Left lung (tissue), 10 donors: ENCODE data around the gene GDF10. TPM values are rescaled to one million over a fixed set of nuclear protein-coding genes. Genes with fewer than 3 reads are reported as not detected.

Source experiments
- ATAC-seq: fragments of 200-7000 bp; cut with Tn5 transposase; one replicate; pipeline ENCODE4 v1.9.1; 2020; ENCODE audit warnings: moderate library complexity
- DNase-seq, 4 donors: peaks; one replicate each; pipeline ENCODE4 v3.0.0-alpha.2; 2013 to 2020
- H3K27ac ChIP-seq, 2 donors: fragments of 200-600 bp; sonication (generic) in 1 of 2; one replicate each; pipeline versions ENCODE4 v1.5.0 to v1.8.0; 2020 to 2021
- H3K27me3 ChIP-seq, 2 donors: fragments of 200-600 bp; sonication (generic) in 1 of 2; one replicate each; pipeline versions ENCODE4 v1.5.0 to v1.8.0; 2020 to 2021
- H3K36me3 ChIP-seq, 2 donors: fragments of 200-600 bp; sonication (generic) in 1 of 2; one replicate each; pipeline versions ENCODE4 v1.5.0 to v1.8.0; 2020 to 2021
- H3K4me1 ChIP-seq, 2 donors: fragments of 200-600 bp; one replicate each; pipeline ENCODE4 v1.8.0; 2021
- H3K4me3 ChIP-seq, 2 donors: fragments of 200-600 bp; sonication (generic) in 1 of 2; one replicate each; pipeline versions ENCODE4 v1.5.0 to v1.8.0; 2020 to 2021; ENCODE audit warnings: mild to moderate bottlenecking in 1 of 2
- H3K9me3 ChIP-seq, 2 donors: fragments of 200-600 bp; sonication (generic) in 1 of 2; one replicate each; pipeline versions ENCODE4 v1.5.0 to v1.8.0; 2020 to 2021
- CTCF ChIP-seq, 2 donors: fragments of 200-600 bp; sonication (generic) in 1 of 2; IDR thresholded peaks; one replicate each; pipeline versions ENCODE4 v1.5.0 to v1.8.0; 2021; ENCODE audit warnings: antibody characterized with exemption in 2 of 2
- intact Hi-C, 2 donors: fragments of 100-400 bp; cut with DNase I; formaldehyde crosslinking; loops; one replicate each; pipeline versions ENCODE4 v1.11.2 to v1.14.2; 2022
- polyA plus RNA-seq, 6 donors: library from polyadenylated mRNA; unstranded; fragments of 120-200 nt; gene quantifications; one replicate each; pipeline ENCODE4 v1.2.1, GENCODE V29; 2013; ENCODE audit not compliant: insufficient read length in 6 of 6
- total RNA-seq, 2 donors: library from RNA; stranded (reverse); fragmentation: NEBNext Ultra II Directional; extraction: Animal tissue kit (Norgen Biotek cat#: 25700); gene quantifications; one replicate each; pipeline ENCODE4 v1.2.1, GENCODE V29; 2021
- donor health status: DM: no; HTN: yes; CAD: no.
- donor health status: DM: no; HTN: no; CAD: no.

GDF10 gene
- total and polyA plus RNA-seq, 8 donors: 9.4 to 169 (median 102) TPM

- peak overlapping the region; percentile 18 to 55 for H3K27ac ChIP-seq
- intact Hi-C loops: no loop called here
- H3K4me3 ChIP-seq: no peak overlapping the region
- H3K27me3 ChIP-seq: no peaks in the 10 kb centered on the region
- DNase-seq: no peak
- no peaks in the 10 kb centered on the region for H3K9me3 ChIP-seq
- TF ChIP-seq CTCF (IDR thresholded peaks at IDR 0.05): no peak
- H3K4me1 ChIP-seq: peaks cover 0 to 45% of the 10 kb centered on the region in 2 donors
- H3K36me3 ChIP-seq: no peaks in the 10 kb centered on the region
- peak; percentile 37 for ATAC-seq
Measured at GRCh38 chr10:47257396-47258120, 42.4 kb upstream of the GDF10 start.

- no peak for ATAC-seq
- TF ChIP-seq CTCF (IDR thresholded peaks at IDR 0.05): no peak
- Histone ChIP-seq H3K4me3 (no peak overlapping the region), H3K36me3 (no peaks in the 10 kb centered on the region), H3K27me3 (no peaks in the 10 kb centered on the region), H3K9me3 (no peaks in the 10 kb centered on the region), H3K27ac (no peak overlapping the region), H3K4me1 (peaks cover 0 to 45% of the 10 kb centered on the region in 2 donors)
- intact Hi-C loops: no loop called here
- no peak for DNase-seq
Measured at GRCh38 chr10:47258921-47259320, 41.1 kb upstream of the GDF10 start.

GRCh38 chr10:47259466-47259865 lies 40.5 kb upstream of the GDF10 start:
- Histone ChIP-seq H3K4me1 (peaks cover 0 to 41% of the 10 kb centered on the region in 2 donors), H3K27ac (no peak overlapping the region), H3K27me3 (no peaks in the 10 kb centered on the region), H3K4me3 (no peak overlapping the region), H3K9me3 (no peaks in the 10 kb centered on the region), H3K36me3 (no peaks in the 10 kb centered on the region)
- DNase-seq: no peak
- no peak for ATAC-seq
- intact Hi-C loops: no loop called here
- no peak for TF ChIP-seq CTCF (IDR thresholded peaks at IDR 0.05)

- no peaks in the 10 kb centered on the region for H3K9me3 ChIP-seq
- H3K4me1 ChIP-seq: peaks cover 0 to 39% of the 10 kb centered on the region in 2 donors
- no peak for ATAC-seq
- TF ChIP-seq CTCF (IDR thresholded peaks at IDR 0.05): no peak
- intact Hi-C loops: no loop called here
- DNase-seq: no peak
- no peak overlapping the region for H3K4me3 ChIP-seq
- H3K27ac ChIP-seq: no peak overlapping the region
- H3K36me3 ChIP-seq: no peaks in the 10 kb centered on the region
- H3K27me3 ChIP-seq: no peaks in the 10 kb centered on the region
Measured at GRCh38 chr10:47260505-47261111, 39.4 kb upstream of the GDF10 start.

GRCh38 chr10:47261121-47261520 lies 38.9 kb upstream of the GDF10 start:
- Histone ChIP-seq H3K27me3 (no peaks in the 10 kb centered on the region), H3K9me3 (no peaks in the 10 kb centered on the region), H3K4me3 (no peak overlapping the region), H3K36me3 (no peaks in the 10 kb centered on the region), H3K4me1 (peaks cover 0 to 36% of the 10 kb centered on the region in 2 donors), H3K27ac (no peak overlapping the region)
- intact Hi-C loops: no loop called here
- DNase-seq (no peak), ATAC-seq (no peak)
- no peak for TF ChIP-seq CTCF (IDR thresholded peaks at IDR 0.05)
